Tracheal epithelial cell (primary cell): ENCODE results near the gene PHOX2B. TPM values are rescaled to one million over a fixed set of nuclear protein-coding genes. Genes with fewer than 3 reads are reported as not detected.

Experiments
- total RNA-seq: library from RNA; depleted of rRNA; stranded (reverse); fragments of >200 nt; gene quantifications from 2 replicates; pipeline ENCODE4 v1.2.1, GENCODE V29; 2014

Gene PHOX2B
- total RNA-seq, result not detected in 2 replicates

GRCh38 chr4:41748571-41749475, at the start of gene PHOX2B:
Gene PHOX2B, minus strand, starts transcription at chr4:41748725. Its CDS starts 115 bp downstream, at chr4:41748610.

Other genes with a start within 250 kb of the PHOX2B start
- 3.9 and 4.7 TPM in 2 replicates for gene LIMCH1, start 210.6 kb downstream of the PHOX2B start, total RNA-seq
- gene TMEM33, start 186.7 kb upstream of the PHOX2B start, total RNA-seq, result 100.0 and 119 TPM in 2 replicates
- gene DCAF4L1, start 233.0 kb upstream of the PHOX2B start, total RNA-seq, result 0.21 and 0.48 TPM in 2 replicates
- 62.4 and 62.7 TPM in 2 replicates for gene SLC30A9, start 241.8 kb upstream of the PHOX2B start, total RNA-seq